Activated naive CD8-positive, alpha-beta T cell treated with anti-CD3 and anti-CD28 coated beads, Interleukin-2, amount 50 U/mL, for 24 hours (primary cell): ENCODE results near the gene CERS6.
A peak's percentile ranks its signal among the peaks of the same experiment; 100 is the strongest.

Experiments
- ATAC-seq: fragments of 150-1000 bp; cut with Tn5 transposase; one replicate; pipeline ENCODE4 v1.10.0; 2021
- DNase-seq: peaks from one replicate; pipeline ENCODE4 v3.0.0; 2021
- H3K27ac Mint-ChIP-seq: one replicate; pipeline ENCODE4 v1.8.0; 2021; ENCODE audit warnings: mild to moderate bottlenecking, mixed read lengths
- H3K27me3 Mint-ChIP-seq: one replicate; pipeline ENCODE4 v1.8.0; 2021; ENCODE audit warnings: mixed read lengths
- H3K36me3 Mint-ChIP-seq: one replicate; pipeline ENCODE4 v1.8.0; 2021; ENCODE audit warnings: low read depth, mixed read lengths
- H3K4me1 Mint-ChIP-seq: one replicate; pipeline ENCODE4 v1.8.0; 2021; ENCODE audit warnings: mixed read lengths
- H3K4me3 Mint-ChIP-seq: one replicate; pipeline ENCODE4 v1.8.0; 2021; ENCODE audit warnings: mild to moderate bottlenecking, moderate library complexity, mixed read lengths
- H3K9me3 Mint-ChIP-seq: one replicate; pipeline ENCODE4 v1.8.0; 2021; ENCODE audit warnings: mixed read lengths

CERS6 gene

GRCh38 chr2:168604252-168604651 lies 148.2 kb downstream of the CERS6 start:
- Mint-ChIP-seq H3K9me3 (peaks cover 28% of the 10 kb centered on the region), H3K4me3 (no peak overlapping the region), H3K36me3 (peaks cover 35% of the 10 kb centered on the region), H3K27ac (no peak overlapping the region), H3K4me1 (peaks cover 54% of the 10 kb centered on the region), H3K27me3 (no peaks in the 10 kb centered on the region)
- ATAC-seq, result no peak
- DNase-seq, result no peak

- DNase-seq, result no peak
- H3K27me3 Mint-ChIP-seq, result no peaks in the 10 kb centered on the region
- peaks cover 32% of the 10 kb centered on the region for H3K9me3 Mint-ChIP-seq
- H3K4me3 Mint-ChIP-seq, result no peak overlapping the region
- ATAC-seq, result peak; percentile 82
- H3K27ac Mint-ChIP-seq, result peak overlapping the region; percentile 86
- peaks cover 47% of the 10 kb centered on the region for H3K4me1 Mint-ChIP-seq
- H3K36me3 Mint-ChIP-seq, result peaks cover 33% of the 10 kb centered on the region
These were observed 151.9 kb downstream of the CERS6 start for GRCh38 chr2:168607992-168608391.

- ATAC-seq (no peak), DNase-seq (no peak)
- H3K9me3 Mint-ChIP-seq, result peaks cover 31% of the 10 kb centered on the region
- peaks cover 34% of the 10 kb centered on the region for H3K36me3 Mint-ChIP-seq
- peaks cover 39% of the 10 kb centered on the region for H3K4me1 Mint-ChIP-seq
- no peaks in the 10 kb centered on the region for H3K27me3 Mint-ChIP-seq
- no peak overlapping the region for H3K4me3 Mint-ChIP-seq
- H3K27ac Mint-ChIP-seq, result peak overlapping the region; percentile 86
These were observed 152.7 kb downstream of the CERS6 start for GRCh38 chr2:168608796-168609195.

GRCh38 chr2:168611091-168611490 lies 155.0 kb downstream of the CERS6 start:
- no peak overlapping the region for H3K27ac Mint-ChIP-seq
- peaks cover 24% of the 10 kb centered on the region for H3K9me3 Mint-ChIP-seq
- no peak for DNase-seq
- no peaks in the 10 kb centered on the region for H3K27me3 Mint-ChIP-seq
- H3K4me3 Mint-ChIP-seq, result no peak overlapping the region
- ATAC-seq, result no peak
- H3K36me3 Mint-ChIP-seq, result peaks cover 25% of the 10 kb centered on the region
- peaks cover 34% of the 10 kb centered on the region for H3K4me1 Mint-ChIP-seq

GRCh38 chr2:168611896-168612650 lies 156.0 kb downstream of the CERS6 start:
- Mint-ChIP-seq H3K4me3 (no peak overlapping the region), H3K27me3 (no peaks in the 10 kb centered on the region), H3K27ac (no peak overlapping the region), H3K9me3 (peaks cover 18% of the 10 kb centered on the region), H3K36me3 (peaks cover 17% of the 10 kb centered on the region), H3K4me1 (peaks cover 37% of the 10 kb centered on the region)
- no peak for DNase-seq
- ATAC-seq, result peak; percentile 41

- H3K27ac Mint-ChIP-seq, result no peak overlapping the region
- no peak overlapping the region for H3K4me3 Mint-ChIP-seq
- H3K4me1 Mint-ChIP-seq, result peaks cover 33% of the 10 kb centered on the region
- H3K9me3 Mint-ChIP-seq, result peaks cover 21% of the 10 kb centered on the region
- peaks cover 17% of the 10 kb centered on the region for H3K36me3 Mint-ChIP-seq
- DNase-seq (no peak), ATAC-seq (no peak)
- H3K27me3 Mint-ChIP-seq, result no peaks in the 10 kb centered on the region
These were observed 156.6 kb downstream of the CERS6 start for GRCh38 chr2:168612719-168613118.

GRCh38 chr2:168613551-168613950 lies 157.5 kb downstream of the CERS6 start:
- DNase-seq, result no peak
- no peak overlapping the region for H3K27ac Mint-ChIP-seq
- H3K36me3 Mint-ChIP-seq, result peaks cover 17% of the 10 kb centered on the region
- no peaks in the 10 kb centered on the region for H3K27me3 Mint-ChIP-seq
- ATAC-seq, result no peak
- H3K9me3 Mint-ChIP-seq, result peaks cover 19% of the 10 kb centered on the region
- H3K4me1 Mint-ChIP-seq, result peaks cover 25% of the 10 kb centered on the region
- no peak overlapping the region for H3K4me3 Mint-ChIP-seq

GRCh38 chr2:168614172-168615018 lies 158.3 kb downstream of the CERS6 start:
- peaks cover 17% of the 10 kb centered on the region for H3K36me3 Mint-ChIP-seq
- DNase-seq (peak; percentile 11), ATAC-seq (no peak)
- no peaks in the 10 kb centered on the region for H3K27me3 Mint-ChIP-seq
- peaks cover 20% of the 10 kb centered on the region for H3K4me1 Mint-ChIP-seq
- H3K9me3 Mint-ChIP-seq, result peaks cover 18% of the 10 kb centered on the region
- H3K27ac Mint-ChIP-seq, result no peak overlapping the region
- no peak overlapping the region for H3K4me3 Mint-ChIP-seq

GRCh38 chr2:168620554-168620953 lies 164.5 kb downstream of the CERS6 start:
- Mint-ChIP-seq H3K9me3 (peaks cover 9% of the 10 kb centered on the region), H3K4me3 (no peak overlapping the region), H3K4me1 (peaks cover 11% of the 10 kb centered on the region), H3K27me3 (no peaks in the 10 kb centered on the region), H3K27ac (no peak overlapping the region), H3K36me3 (peaks cover 4% of the 10 kb centered on the region)
- DNase-seq (no peak), ATAC-seq (no peak)

- ATAC-seq, result no peak
- no peak for DNase-seq
- H3K27me3 Mint-ChIP-seq, result no peaks in the 10 kb centered on the region
- peaks cover 23% of the 10 kb centered on the region for H3K4me1 Mint-ChIP-seq
- no peaks in the 10 kb centered on the region for H3K9me3 Mint-ChIP-seq
- H3K36me3 Mint-ChIP-seq, result peaks cover 1% of the 10 kb centered on the region
- H3K4me3 Mint-ChIP-seq, result no peak overlapping the region
- no peak overlapping the region for H3K27ac Mint-ChIP-seq
These were observed 166.5 kb downstream of the CERS6 start for GRCh38 chr2:168622559-168622958.

- Mint-ChIP-seq H3K27ac (no peak overlapping the region), H3K4me1 (peaks cover 26% of the 10 kb centered on the region), H3K36me3 (peaks cover 1% of the 10 kb centered on the region), H3K9me3 (no peaks in the 10 kb centered on the region), H3K27me3 (no peaks in the 10 kb centered on the region), H3K4me3 (no peak overlapping the region)
- ATAC-seq (no peak), DNase-seq (no peak)
These were observed 168.0 kb downstream of the CERS6 start for GRCh38 chr2:168624028-168624427.

GRCh38 chr2:168626096-168626495 lies 170.0 kb downstream of the CERS6 start:
- ATAC-seq (no peak), DNase-seq (no peak)
- no peaks in the 10 kb centered on the region for H3K9me3 Mint-ChIP-seq
- peaks cover 26% of the 10 kb centered on the region for H3K4me1 Mint-ChIP-seq
- H3K27me3 Mint-ChIP-seq, result no peaks in the 10 kb centered on the region
- H3K36me3 Mint-ChIP-seq, result peaks cover 3% of the 10 kb centered on the region
- no peak overlapping the region for H3K27ac Mint-ChIP-seq
- no peak overlapping the region for H3K4me3 Mint-ChIP-seq

- no peak for DNase-seq
- H3K27me3 Mint-ChIP-seq, result no peaks in the 10 kb centered on the region
- H3K27ac Mint-ChIP-seq, result no peak overlapping the region
- ATAC-seq, result no peak
- no peaks in the 10 kb centered on the region for H3K9me3 Mint-ChIP-seq
- no peak overlapping the region for H3K4me3 Mint-ChIP-seq
- H3K4me1 Mint-ChIP-seq, result peaks cover 26% of the 10 kb centered on the region
- H3K36me3 Mint-ChIP-seq, result peaks cover 3% of the 10 kb centered on the region
These were observed 170.6 kb downstream of the CERS6 start for GRCh38 chr2:168626647-168627046.

GRCh38 chr2:168632709-168633121 lies 176.6 kb downstream of the CERS6 start:
- Mint-ChIP-seq H3K27ac (peak overlapping the region; percentile 5), H3K9me3 (no peaks in the 10 kb centered on the region), H3K4me3 (no peak overlapping the region), H3K27me3 (no peaks in the 10 kb centered on the region), H3K36me3 (peaks cover 8% of the 10 kb centered on the region), H3K4me1 (peaks cover 18% of the 10 kb centered on the region)
- ATAC-seq (no peak), DNase-seq (no peak)

GRCh38 chr2:168633200-168633599 lies 177.1 kb downstream of the CERS6 start:
- Mint-ChIP-seq H3K27ac (no peak overlapping the region), H3K4me3 (no peak overlapping the region), H3K36me3 (peaks cover 8% of the 10 kb centered on the region), H3K27me3 (no peaks in the 10 kb centered on the region), H3K9me3 (no peaks in the 10 kb centered on the region), H3K4me1 (peaks cover 17% of the 10 kb centered on the region)
- no peak for ATAC-seq
- DNase-seq, result no peak
